H9 (cell line): ENCODE results near the gene ANKMY2. TPM values are rescaled to one million over a fixed set of nuclear protein-coding genes. Genes with fewer than 3 reads are reported as not detected.

ENCODE experiments used
- DNase-seq: peaks from one replicate; pipeline ENCODE4 v3.0.0-alpha.2; 2017
- H2AFZ ChIP-seq: one replicate; pipeline ENCODE4 v1.6.1; 2013; ENCODE audit warnings: mild to moderate bottlenecking, low read length, control low read depth, moderate library complexity
- H2AK5ac ChIP-seq: 2 replicates; pipeline ENCODE4 v1.6.1; 2013; ENCODE audit warnings: low read length, control low read depth, mixed read lengths; ENCODE audit not compliant: insufficient read length
- H2BK120ac ChIP-seq: one replicate; pipeline ENCODE4 v1.6.1; 2013; ENCODE audit warnings: low read depth, mild to moderate bottlenecking, low read length, control low read depth, inconsistent platforms; ENCODE audit not compliant: poor library complexity, severe bottlenecking
- H2BK12ac ChIP-seq: 2 replicates; pipeline ENCODE4 v1.6.1; 2013; ENCODE audit warnings: low read length, control low read depth, mixed read lengths, low read depth; ENCODE audit not compliant: insufficient read length
- H2BK15ac ChIP-seq: 2 replicates; pipeline ENCODE4 v1.6.1; 2013; ENCODE audit warnings: low read depth, low read length, control low read depth
- H2BK20ac ChIP-seq: one replicate; pipeline ENCODE4 v1.6.1; 2013; ENCODE audit warnings: low read depth, mild to moderate bottlenecking, low read length, control low read depth, inconsistent platforms; ENCODE audit not compliant: poor library complexity, severe bottlenecking
- H2BK5ac ChIP-seq: 2 replicates; pipeline ENCODE4 v1.6.1; 2013; ENCODE audit warnings: low read length, control low read depth, mixed read lengths; ENCODE audit not compliant: insufficient read length
- H3K14ac ChIP-seq: 2 replicates; pipeline ENCODE4 v1.6.1; 2013; ENCODE audit warnings: low read length, control low read depth; ENCODE audit not compliant: insufficient read depth
- H3K18ac ChIP-seq: 2 replicates; pipeline ENCODE4 v1.6.1; 2013; ENCODE audit warnings: low read depth, mild to moderate bottlenecking, mixed read lengths, low read length, control low read depth; ENCODE audit not compliant: insufficient read length
- H3K23ac ChIP-seq: 2 replicates; pipeline ENCODE4 v1.6.1; 2013; ENCODE audit warnings: low read length, control low read depth, mixed read lengths, low read depth; ENCODE audit not compliant: insufficient read length
- H3K23me2 ChIP-seq: 2 replicates; pipeline ENCODE4 v1.6.1; 2013; ENCODE audit warnings: low read depth, mild to moderate bottlenecking, mixed read lengths, low read length, control low read depth; ENCODE audit not compliant: insufficient read length, poor library complexity, severe bottlenecking
- H3K27ac ChIP-seq: 2 replicates; pipeline ENCODE4 v1.5.1; 2013; ENCODE audit warnings: low read length, control low read depth, mixed read lengths, low read depth; ENCODE audit not compliant: insufficient read length
- H3K27me3 ChIP-seq: 2 replicates; pipeline ENCODE4 v1.6.1; 2013; ENCODE audit warnings: low read length, control low read depth, inconsistent platforms; ENCODE audit not compliant: insufficient read depth
- H3K4ac ChIP-seq: 2 replicates; pipeline ENCODE4 v1.6.1; 2013; ENCODE audit warnings: low read depth, mild to moderate bottlenecking, control low read depth, inconsistent platforms, low read length, moderate library complexity
- H3K4me1 ChIP-seq: 2 replicates; pipeline ENCODE4 v1.6.1; 2013; ENCODE audit warnings: low read length, control low read depth, inconsistent platforms; ENCODE audit not compliant: insufficient read depth
- H3K4me2 ChIP-seq: 2 replicates; pipeline ENCODE4 v1.6.1; 2013; ENCODE audit warnings: low read length, control low read depth, mixed read lengths; ENCODE audit not compliant: insufficient read length, insufficient read depth
- H3K56ac ChIP-seq: 2 replicates; pipeline ENCODE4 v1.6.1; 2013; ENCODE audit warnings: low read depth, mild to moderate bottlenecking, mixed read lengths, low read length, control low read depth; ENCODE audit not compliant: insufficient read length
- H3K79me1 ChIP-seq: 2 replicates; pipeline ENCODE4 v1.6.1; 2013; ENCODE audit warnings: low read depth, mild to moderate bottlenecking, moderate library complexity, low read length, control low read depth, inconsistent platforms; ENCODE audit not compliant: insufficient read depth, poor library complexity, severe bottlenecking
- H3K79me2 ChIP-seq: 2 replicates; pipeline ENCODE4 v1.6.1; 2013; ENCODE audit warnings: low read length, control low read depth, inconsistent platforms; ENCODE audit not compliant: insufficient read depth
- H3K9ac ChIP-seq: 2 replicates; pipeline ENCODE4 v1.6.1; 2013; ENCODE audit warnings: low read length, control low read depth, mixed read lengths; ENCODE audit not compliant: insufficient read length; ENCODE audit errors: extremely low read depth
- H3K9me3 ChIP-seq: one replicate; pipeline ENCODE4 v1.6.1; 2013; ENCODE audit warnings: low read depth, low read length, inconsistent platforms; ENCODE audit not compliant: control insufficient read depth
- H3T11ph ChIP-seq: one replicate; pipeline ENCODE4 v1.6.1; 2013; ENCODE audit warnings: mild to moderate bottlenecking, low read length, control low read depth, inconsistent platforms
- H4K20me1 ChIP-seq: one replicate; pipeline ENCODE4 v1.6.1; 2013; ENCODE audit not compliant: control insufficient read depth, insufficient read length, insufficient read depth
- H4K5ac ChIP-seq: 2 replicates; pipeline ENCODE4 v1.6.1; 2013; ENCODE audit warnings: low read depth, mild to moderate bottlenecking, mixed read lengths, low read length, control low read depth; ENCODE audit not compliant: insufficient read length
- H4K8ac ChIP-seq: replicated peaks from 2 replicates; pipeline ENCODE4 v1.6.1; 2013; ENCODE audit warnings: low read length, control low read depth, mixed read lengths, low read depth; ENCODE audit not compliant: insufficient read length
- H4K91ac ChIP-seq: 2 replicates; pipeline ENCODE4 v1.6.1; 2013; ENCODE audit warnings: low read depth, mild to moderate bottlenecking, moderate library complexity, mixed read lengths, low read length, control low read depth; ENCODE audit not compliant: insufficient read length
- H3K27ac Mint-ChIP-seq, 3 experiments: 2 replicates in 2 of 3; 3 replicates in 1 of 3; pipeline ENCODE4 v1.8.0; 2020 to 2021; ENCODE audit warnings: mixed read lengths in 3 of 3, mild to moderate bottlenecking in 1 of 3, moderate library complexity in 1 of 3
- H3K27me3 Mint-ChIP-seq: 2 replicates; pipeline ENCODE4 v1.8.0; 2021; ENCODE audit warnings: low read depth, mild to moderate bottlenecking, moderate library complexity, mixed read lengths
- H3K36me3 Mint-ChIP-seq, 3 experiments: 2 replicates in 2 of 3; 3 replicates in 1 of 3; pipeline ENCODE4 v1.8.0; 2020 to 2021; ENCODE audit warnings: low read depth in 3 of 3, mixed read lengths in 3 of 3; ENCODE audit not compliant: insufficient read depth in 1 of 3
- H3K4me1 Mint-ChIP-seq, 2 experiments: 2 replicates each; pipeline ENCODE4 v1.8.0; 2020; ENCODE audit warnings: mixed read lengths in 2 of 2
- H3K4me3 Mint-ChIP-seq, 2 experiments: 2 replicates in 1 of 2; 3 replicates in 1 of 2; pipeline ENCODE4 v1.8.0; 2020 to 2021; ENCODE audit warnings: mild to moderate bottlenecking in 2 of 2, mixed read lengths in 2 of 2, moderate library complexity in 1 of 2
- H3K9me3 Mint-ChIP-seq, 2 experiments: 2 replicates in 1 of 2; 3 replicates in 1 of 2; pipeline ENCODE4 v1.8.0; 2020; ENCODE audit warnings: mild to moderate bottlenecking in 2 of 2, mixed read lengths in 2 of 2, moderate library complexity in 1 of 2
- CTCF ChIP-seq: fragments of 200-600 bp; sonication (generic); conservative IDR thresholded peaks from 3 replicates; pipeline ENCODE4 v1.8.0; 2021; ENCODE audit warnings: antibody characterized with exemption, mild to moderate bottlenecking
- WGBS: extraction: QIAGEN DNeasy Blood & Tissue Kit; methylation state at CpG from one replicate; pipeline ENCODE4 v1.1.7; 2013; ENCODE audit warnings: missing lambda C conversion rate, low lambda C conversion rate, mixed read lengths; ENCODE audit not compliant: insufficient read length; ENCODE audit errors: extremely low coverage; 5-methylcytosine and 5-hydroxymethylcytosine counted together
- total RNA-seq: library from RNA; stranded (reverse); gene quantifications from 2 replicates; pipeline ENCODE4 v1.2.1, GENCODE V29; 2021

The ANKMY2 gene
- total RNA-seq, 1 experiment from 2014 or later, result 12.7 TPM

GRCh38 chr7:16619979-16620408 lies 25.6 kb downstream of the ANKMY2 start:
- Histone ChIP-seq H3K14ac (no peak overlapping the region), H3K27ac (no peak overlapping the region), H4K8ac (no peak overlapping the region), H4K91ac (no peak overlapping the region), H3K4me1 (no peaks in the 10 kb centered on the region; the same call in 1 of the 2 replicates), H2BK12ac (no peak overlapping the region), H3K79me2 (no peaks in the 10 kb centered on the region), H2BK5ac (no peak overlapping the region), H3K79me1 (no peaks in the 10 kb centered on the region), H2AFZ (no peak overlapping the region), H3K56ac (no peak overlapping the region), H2BK120ac (no peak overlapping the region), H2BK20ac (no peak overlapping the region), H3K18ac (no peak overlapping the region), H4K5ac (no peak overlapping the region), H3K9ac (no peak overlapping the region), H3K4me2 (no peak overlapping the region), H3K4ac (no peak overlapping the region), H3K23me2 (no peaks in the 10 kb centered on the region), H3K23ac (no peak overlapping the region), H2BK15ac (no peak overlapping the region), H3K9me3 (no peaks in the 10 kb centered on the region), H2AK5ac (no peak overlapping the region), H3K27me3 (no peaks in the 10 kb centered on the region), H3T11ph (no peak overlapping the region), H4K20me1 (no peaks in the 10 kb centered on the region)
- Mint-ChIP-seq H3K4me3 (no peak overlapping the region), H3K4me1 (peaks cover 14 to 18% of the 10 kb centered on the region in 2 experiments), H3K27ac (peak overlapping the region in 1 of 3 experiments; percentile 20; a peak in 1 of 7 replicates), H3K9me3 (no peaks in the 10 kb centered on the region; a peak in 1 of 5 replicates), H3K27me3 (no peaks in the 10 kb centered on the region), H3K36me3 (peaks cover 3 to 29% (median 8%) of the 10 kb centered on the region in 3 experiments; a peak in 6 of 7 replicates)
- no peak for TF ChIP-seq CTCF
- WGBS, result no CpG with 5 or more reads among the region's 2 CpGs
- no peak for DNase-seq
